Parathyroid adenoma (tissue), 2 donors: ENCODE data around the gene IFI27L1.

ENCODE experiments used
- H2AFZ ChIP-seq: fragments of 300-600 bp; sonication (generic); one replicate; pipeline ENCODE4 v1.7.0; 2017; ENCODE audit warnings: antibody characterized with exemption, mild to moderate bottlenecking
- H3K27ac ChIP-seq: fragments of 300-600 bp; sonication (generic); one replicate; pipeline ENCODE4 v1.7.0; 2017
- H3K27me3 ChIP-seq: fragments of 300-600 bp; sonication (generic); one replicate; pipeline ENCODE4 v1.7.0; 2017; ENCODE audit warnings: low read length; ENCODE audit not compliant: control insufficient read depth, insufficient read depth
- H3K36me3 ChIP-seq: fragments of 300-600 bp; sonication (generic); one replicate; pipeline ENCODE4 v1.7.0; 2017; ENCODE audit warnings: low read length; ENCODE audit not compliant: control insufficient read depth, insufficient read depth
- H3K4me1 ChIP-seq: fragments of 300-600 bp; sonication (generic); one replicate; pipeline ENCODE4 v1.7.0; 2017; ENCODE audit warnings: control low read depth
- H3K4me2 ChIP-seq: fragments of 300-600 bp; sonication (generic); one replicate; pipeline ENCODE4 v1.7.0; 2017; ENCODE audit warnings: low read length
- H3K4me3 ChIP-seq: fragments of 300-600 bp; sonication (generic); one replicate; pipeline ENCODE4 v1.7.0; 2017; ENCODE audit warnings: low read depth, low read length
- H3K79me2 ChIP-seq: fragments of 300-600 bp; sonication (generic); one replicate; pipeline ENCODE4 v1.7.0; 2017; ENCODE audit warnings: control low read depth
- H3K9ac ChIP-seq: fragments of 300-600 bp; sonication (generic); one replicate; pipeline ENCODE4 v1.7.0; 2017; ENCODE audit warnings: mild to moderate bottlenecking
- H3K9me3 ChIP-seq: fragments of 300-600 bp; sonication (generic); one replicate; pipeline ENCODE4 v1.7.0; 2017; ENCODE audit warnings: low read length; ENCODE audit not compliant: control insufficient read depth
- CTCF ChIP-seq: fragments of 300-600 bp; sonication (generic); IDR thresholded peaks from one replicate; pipeline ENCODE4 v1.7.0; 2017; ENCODE audit warnings: antibody characterized with exemption, mild to moderate bottlenecking
- donor health status: primary hyperparathyroidism.

IFI27L1 gene

GRCh38 chr14:94041551-94042346, 39.4 kb upstream of the IFI27L1 start:
- no peaks in the 10 kb centered on the region for H3K9me3 ChIP-seq
- no peaks in the 10 kb centered on the region for H3K79me2 ChIP-seq
- no peak for TF ChIP-seq CTCF
- no peaks in the 10 kb centered on the region for H3K27me3 ChIP-seq
- H3K27ac ChIP-seq = no peak overlapping the region
- H3K4me2 ChIP-seq = no peak overlapping the region
- H2AFZ ChIP-seq = no peak overlapping the region
- H3K4me3 ChIP-seq = no peak overlapping the region
- no peak overlapping the region for H3K9ac ChIP-seq
- H3K4me1 ChIP-seq = no peaks in the 10 kb centered on the region
- no peaks in the 10 kb centered on the region for H3K36me3 ChIP-seq

GRCh38 chr14:94042433-94043091, 38.5 kb upstream of the IFI27L1 start:
- Histone ChIP-seq H3K36me3 (no peaks in the 10 kb centered on the region), H3K4me2 (no peak overlapping the region), H3K79me2 (no peaks in the 10 kb centered on the region), H3K9ac (no peak overlapping the region), H3K4me3 (no peak overlapping the region), H3K4me1 (no peaks in the 10 kb centered on the region), H3K27me3 (no peaks in the 10 kb centered on the region), H2AFZ (no peak overlapping the region), H3K9me3 (no peaks in the 10 kb centered on the region), H3K27ac (no peak overlapping the region)
- no peak for TF ChIP-seq CTCF

- H3K27me3 ChIP-seq = no peaks in the 10 kb centered on the region
- no peak overlapping the region for H3K27ac ChIP-seq
- no peak for TF ChIP-seq CTCF
- no peaks in the 10 kb centered on the region for H3K79me2 ChIP-seq
- no peak overlapping the region for H3K4me3 ChIP-seq
- H3K4me2 ChIP-seq = no peak overlapping the region
- H3K36me3 ChIP-seq = no peaks in the 10 kb centered on the region
- H2AFZ ChIP-seq = no peak overlapping the region
- no peaks in the 10 kb centered on the region for H3K4me1 ChIP-seq
- no peaks in the 10 kb centered on the region for H3K9me3 ChIP-seq
- no peak overlapping the region for H3K9ac ChIP-seq
These were observed 37.9 kb upstream of the IFI27L1 start for GRCh38 chr14:94043111-94043755.

- Histone ChIP-seq H3K4me3 (no peak overlapping the region), H3K27me3 (no peaks in the 10 kb centered on the region), H3K4me1 (no peaks in the 10 kb centered on the region), H2AFZ (no peak overlapping the region), H3K27ac (no peak overlapping the region), H3K36me3 (no peaks in the 10 kb centered on the region), H3K4me2 (no peak overlapping the region), H3K9me3 (no peaks in the 10 kb centered on the region), H3K79me2 (no peaks in the 10 kb centered on the region), H3K9ac (no peak overlapping the region)
- TF ChIP-seq CTCF = no peak
These were observed 37.2 kb upstream of the IFI27L1 start for GRCh38 chr14:94043756-94044475.
